ENCODE measurements around the gene NXPE3.

The NXPE3 gene

DNA sequence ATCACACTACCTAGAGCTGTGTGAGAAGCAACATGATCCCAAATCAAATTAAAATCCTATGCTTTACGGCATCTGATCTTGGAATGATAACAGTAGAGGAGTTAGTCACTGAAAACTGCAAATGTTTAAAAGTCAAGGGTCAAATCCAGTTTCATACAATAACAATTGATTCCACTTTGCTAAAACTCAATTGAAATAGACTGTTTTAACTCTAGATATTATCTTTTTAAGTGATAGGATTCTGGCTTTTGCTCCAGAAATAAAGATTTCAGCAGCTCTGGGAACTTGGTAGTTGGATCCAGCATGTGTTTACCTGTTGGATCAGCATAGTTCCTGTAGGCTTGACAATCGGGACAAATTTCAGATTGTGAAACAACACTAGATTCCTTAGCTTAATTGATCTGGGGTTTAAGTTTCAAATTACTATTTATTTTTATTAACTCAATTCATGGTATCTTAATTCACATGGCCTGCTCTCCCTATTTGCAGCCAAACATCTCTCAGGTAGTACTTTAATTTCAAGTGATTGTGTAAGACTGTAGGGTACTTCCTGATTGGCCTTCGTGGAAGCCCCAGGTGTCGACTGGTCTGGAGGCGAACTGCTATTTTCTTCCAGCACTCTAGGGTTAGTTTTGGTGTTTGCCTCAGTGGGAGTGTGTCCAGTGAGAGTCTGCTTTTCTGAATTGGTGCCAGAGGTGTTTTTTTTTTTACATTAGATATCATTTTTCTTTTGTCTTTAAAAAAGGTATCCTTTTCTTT lies 86.9 kb downstream of the NXPE3 start:
- Mint-ChIP-seq H3K27me3 (ENCODE audit: low read depth) (no peaks in the 10 kb centered on the region), H3K4me1 (peaks cover 6% of the 10 kb centered on the region), H3K9me3 (no peaks in the 10 kb centered on the region), H3K4me3 (no peak overlapping the region), H3K36me3 (ENCODE audit: low read depth) (peaks cover 9% of the 10 kb centered on the region), H3K27ac (no peak overlapping the region)
- TF ChIP-seq, protein P1, sequence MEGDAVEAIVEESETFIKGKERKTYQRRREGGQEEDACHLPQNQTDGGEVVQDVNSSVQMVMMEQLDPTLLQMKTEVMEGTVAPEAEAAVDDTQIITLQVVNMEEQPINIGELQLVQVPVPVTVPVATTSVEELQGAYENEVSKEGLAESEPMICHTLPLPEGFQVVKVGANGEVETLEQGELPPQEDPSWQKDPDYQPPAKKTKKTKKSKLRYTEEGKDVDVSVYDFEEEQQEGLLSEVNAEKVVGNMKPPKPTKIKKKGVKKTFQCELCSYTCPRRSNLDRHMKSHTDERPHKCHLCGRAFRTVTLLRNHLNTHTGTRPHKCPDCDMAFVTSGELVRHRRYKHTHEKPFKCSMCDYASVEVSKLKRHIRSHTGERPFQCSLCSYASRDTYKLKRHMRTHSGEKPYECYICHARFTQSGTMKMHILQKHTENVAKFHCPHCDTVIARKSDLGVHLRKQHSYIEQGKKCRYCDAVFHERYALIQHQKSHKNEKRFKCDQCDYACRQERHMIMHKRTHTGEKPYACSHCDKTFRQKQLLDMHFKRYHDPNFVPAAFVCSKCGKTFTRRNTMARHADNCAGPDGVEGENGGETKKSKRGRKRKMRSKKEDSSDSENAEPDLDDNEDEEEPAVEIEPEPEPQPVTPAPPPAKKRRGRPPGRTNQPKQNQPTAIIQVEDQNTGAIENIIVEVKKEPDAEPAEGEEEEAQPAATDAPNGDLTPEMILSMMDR (IDR thresholded peaks at IDR 0.05; ENCODE audit: unreplicated experiment in 3 of 3): no peak

DNA sequence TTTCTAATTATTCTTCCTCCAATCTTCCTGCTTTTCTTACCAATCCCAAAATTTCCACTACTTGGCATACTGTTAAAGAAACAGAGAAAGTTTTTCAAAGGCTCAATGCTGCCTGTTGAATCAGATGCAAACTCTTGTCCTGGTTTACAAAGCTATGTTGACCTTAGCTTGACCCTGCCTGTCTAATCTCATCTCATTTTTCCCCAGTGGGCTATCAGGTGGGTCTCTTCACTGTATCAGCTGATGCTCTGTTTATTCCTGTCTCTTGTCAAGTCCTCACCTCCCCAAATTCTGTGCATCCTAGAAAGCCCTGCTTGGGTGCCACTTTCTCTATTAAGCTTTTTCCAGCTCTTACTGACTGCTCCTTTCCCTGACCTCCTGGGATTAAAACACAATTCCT lies 88.5 kb downstream of the NXPE3 start:
- H3K4me3 Mint-ChIP-seq: no peak overlapping the region
- no peaks in the 10 kb centered on the region for H3K27me3 Mint-ChIP-seq (ENCODE audit: low read depth)
- H3K4me1 Mint-ChIP-seq: peaks cover 6% of the 10 kb centered on the region
- H3K9me3 Mint-ChIP-seq: no peaks in the 10 kb centered on the region
- TF ChIP-seq, protein P1 (IDR thresholded peaks at IDR 0.05; ENCODE audit: unreplicated experiment in 3 of 3): no peak
- H3K36me3 Mint-ChIP-seq (ENCODE audit: low read depth): no peaks in the 10 kb centered on the region
- H3K27ac Mint-ChIP-seq: no peak overlapping the region

DNA sequence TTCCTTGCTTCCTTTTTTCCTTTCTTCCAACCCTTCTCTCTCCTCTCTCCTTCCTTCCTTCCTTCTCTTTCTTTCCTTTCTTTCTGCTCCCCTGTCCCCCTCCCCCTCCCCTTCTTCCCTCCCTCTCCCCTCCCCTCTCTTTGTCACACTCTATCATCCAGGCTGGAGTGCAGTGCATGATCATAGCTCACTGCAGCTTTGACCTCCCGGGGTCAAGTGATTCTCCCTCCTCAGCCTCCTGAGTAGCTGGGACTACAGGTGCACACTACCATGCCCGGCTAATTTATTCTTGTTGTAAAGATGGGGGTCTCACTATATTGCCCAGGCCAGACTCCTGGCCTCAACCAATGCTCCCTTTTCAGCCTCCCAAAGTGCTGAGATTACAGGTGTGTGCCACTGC lies 89.0 kb downstream of the NXPE3 start:
- H3K9me3 Mint-ChIP-seq: peaks cover under 1% of the 10 kb centered on the region
- no peaks in the 10 kb centered on the region for H3K27me3 Mint-ChIP-seq (ENCODE audit: low read depth)
- peaks cover 6% of the 10 kb centered on the region for H3K4me1 Mint-ChIP-seq
- H3K27ac Mint-ChIP-seq: no peak overlapping the region
- no peak overlapping the region for H3K4me3 Mint-ChIP-seq
- H3K36me3 Mint-ChIP-seq (ENCODE audit: low read depth): no peaks in the 10 kb centered on the region
- TF ChIP-seq, protein P1 (IDR thresholded peaks at IDR 0.05; ENCODE audit: unreplicated experiment in 3 of 3): no peak

DNA sequence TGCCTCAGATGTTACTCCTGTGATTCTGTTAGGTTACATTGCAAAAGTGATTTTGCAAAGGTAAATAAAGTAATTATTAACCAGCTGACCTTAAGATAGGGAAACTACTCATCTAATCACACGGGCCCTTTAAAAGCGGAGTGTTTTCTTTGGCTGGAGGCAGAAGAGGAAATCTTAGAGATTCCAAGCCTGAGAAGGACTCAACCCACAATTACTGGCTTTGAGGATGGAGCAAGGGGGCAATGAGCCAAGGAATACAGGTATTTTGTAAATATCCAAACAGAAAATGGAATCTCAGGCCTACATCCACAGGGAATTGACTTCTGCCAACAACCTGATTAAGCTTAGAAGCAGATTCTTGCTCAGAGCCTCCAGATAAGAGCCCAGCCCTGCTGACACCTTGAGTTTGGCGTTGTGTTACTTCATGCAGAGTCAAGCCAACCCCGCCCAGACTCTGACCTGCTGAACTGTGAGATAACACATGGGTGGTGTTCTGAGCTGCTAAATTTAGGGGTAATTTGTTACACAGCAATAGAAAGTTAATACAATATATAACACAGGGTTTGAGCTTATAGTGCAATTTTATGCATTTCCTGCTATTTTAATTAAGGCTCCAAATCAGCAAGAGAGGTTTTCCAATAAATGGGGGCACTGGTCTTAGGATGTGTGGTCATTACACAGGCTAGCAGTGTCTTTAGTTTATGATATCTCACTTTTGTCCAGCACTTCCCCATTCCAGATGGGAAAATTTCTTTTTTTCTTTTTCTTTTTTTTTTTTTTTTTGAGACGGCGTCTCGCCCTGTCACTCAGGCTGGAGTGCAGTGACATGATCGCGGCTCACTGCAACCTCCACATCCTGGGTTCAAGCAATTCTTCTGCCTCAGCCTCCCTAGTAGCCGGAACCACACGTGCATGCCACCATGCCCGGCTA lies 89.8 kb downstream of the NXPE3 start:
- TF ChIP-seq, protein P1 (IDR thresholded peaks at IDR 0.05; ENCODE audit: unreplicated experiment in 3 of 3): no peak
- Mint-ChIP-seq H3K4me3 (no peak overlapping the region), H3K4me1 (peaks cover 6% of the 10 kb centered on the region)

DNA sequence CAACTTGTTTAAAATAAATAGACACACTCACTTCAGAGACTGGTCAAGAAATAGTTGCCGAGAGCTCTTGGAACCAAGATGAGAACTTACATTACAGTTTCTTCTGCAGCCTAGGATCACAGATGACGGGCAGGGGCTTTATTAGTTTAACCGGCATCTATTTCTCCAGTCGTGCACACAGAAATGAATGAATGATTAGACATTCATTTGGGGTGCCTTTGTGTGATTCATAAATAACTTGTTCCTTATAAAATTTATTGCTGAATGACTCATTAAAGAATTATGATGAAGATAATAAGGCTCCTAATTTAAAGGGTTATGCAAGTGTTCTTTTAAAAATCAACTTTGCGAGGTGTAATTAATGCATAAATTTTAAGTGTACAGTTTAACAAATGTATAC lies 91.1 kb downstream of the NXPE3 start:
- Mint-ChIP-seq H3K27me3 (ENCODE audit: low read depth) (no peaks in the 10 kb centered on the region), H3K27ac (no peak overlapping the region), H3K9me3 (peaks cover 2% of the 10 kb centered on the region), H3K4me1 (peaks cover 6% of the 10 kb centered on the region), H3K4me3 (no peak overlapping the region), H3K36me3 (ENCODE audit: low read depth) (no peaks in the 10 kb centered on the region)
- TF ChIP-seq, protein P1 (IDR thresholded peaks at IDR 0.05; ENCODE audit: unreplicated experiment in 3 of 3): no peak

More for the DNA sequence above, 89.8 kb downstream of the NXPE3 start:
- Mint-ChIP-seq H3K27ac (peak overlapping the region in 1 of 3 experiments; percentile 56), H3K27me3 (ENCODE audit: low read depth) (no peaks in the 10 kb centered on the region), H3K9me3 (peaks cover 2% of the 10 kb centered on the region), H3K36me3 (ENCODE audit: low read depth) (no peaks in the 10 kb centered on the region)

All from nephron (organoid).